ENCODE data around the gene SMIM23. TPM values are rescaled to one million over a fixed set of nuclear protein-coding genes. Genes with fewer than 3 reads are reported as not detected.

The SMIM23 gene
- total and polyA plus RNA-seq, 2 donors (not counting 3 experiments of a cell fraction or from before 2014, with no cell fraction given): not detected

DNA sequence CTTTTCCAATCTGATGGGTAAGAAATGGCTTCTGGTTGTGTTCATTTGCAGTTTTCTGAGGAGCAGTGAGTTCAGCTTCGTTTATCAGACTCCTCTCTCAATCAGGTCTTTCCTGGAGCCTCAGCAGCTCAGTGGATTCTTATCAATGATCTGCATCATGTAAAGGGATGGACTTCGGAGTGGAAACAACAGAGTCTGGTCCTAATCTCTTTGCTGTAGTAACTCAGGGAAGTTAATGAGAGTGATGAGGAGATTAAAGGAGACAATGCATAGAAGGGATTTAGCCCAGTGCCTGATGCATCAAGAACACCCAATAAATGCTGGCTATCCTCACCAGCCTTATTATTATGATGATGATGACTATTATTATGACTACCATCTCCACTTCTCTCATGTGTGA is 47.2 kb downstream of the SMIM23 start:
- no peak overlapping the region for H3K9ac ChIP-seq (replicated peaks; ENCODE audit: extremely low read depth, insufficient read depth, low read length)
- ChIA-PET POLR2A (no interaction called here), CTCF (interaction anchor here (1.9 kb wide), 1 partner anchor 203 kb away, joined by 4 read pairs; no protein-coding TSS in a partner anchor)
- no peak overlapping the region for H3K4me3 ChIP-seq (replicated peaks in 1 of 3; ENCODE audit: insufficient read depth in 1 of 3, low read depth in 1 of 3, low read length in 3 of 3)
- peaks cover 0 to 4% of the 10 kb centered on the region in 2 experiments for H3K27me3 ChIP-seq (ENCODE audit: control insufficient read depth in 2 of 2, insufficient read depth in 2 of 2, low read length in 2 of 2)
- TF ChIP-seq MYC (IDR thresholded peaks at IDR 0.05; ENCODE audit: low read depth, low read length) (no peak), FOS (IDR thresholded peaks at IDR 0.05; ENCODE audit: borderline replicate concordance, insufficient read depth, low read length) (no peak), JUN (IDR thresholded peaks at IDR 0.05; ENCODE audit: borderline replicate concordance, insufficient read depth, insufficient read length, low read depth) (no peak), CTCF (IDR thresholded peaks at IDR 0.05; ENCODE audit: extremely low read depth in 1 of 2, insufficient read depth in 1 of 2, low read depth in 1 of 2, low read length in 2 of 2) (no peak), POLR2AphosphoS5 (IDR thresholded peaks at IDR 0.05; ENCODE audit: insufficient read depth, low read depth, low read length) (no peak), GATA2 (IDR thresholded peaks at IDR 0.05; ENCODE audit: insufficient read depth, insufficient read length, low read depth, low read length) (no peak), POLR2A (IDR thresholded peaks at IDR 0.05; ENCODE audit: low read depth, low read length) (no peak)
- TF ChIP-seq, protein P1, sequence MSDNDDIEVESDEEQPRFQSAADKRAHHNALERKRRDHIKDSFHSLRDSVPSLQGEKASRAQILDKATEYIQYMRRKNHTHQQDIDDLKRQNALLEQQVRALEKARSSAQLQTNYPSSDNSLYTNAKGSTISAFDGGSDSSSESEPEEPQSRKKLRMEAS (IDR thresholded peaks at IDR 0.05; ENCODE audit: insufficient read depth, insufficient read length): no peak
- H4K20me1 ChIP-seq (replicated peaks; ENCODE audit: control insufficient read depth, extremely low read depth, insufficient read depth, low read length): no peaks in the 10 kb centered on the region
- no peaks in the 10 kb centered on the region for H3K4me1 ChIP-seq (ENCODE audit: control insufficient read depth, extremely low read depth, insufficient read depth, low read length)
- H3K4me2 ChIP-seq (ENCODE audit: insufficient read depth, low read length): no peak overlapping the region
- H2AFZ ChIP-seq (ENCODE audit: low read depth, low read length): no peak overlapping the region
- H3K36me3 ChIP-seq (ENCODE audit: control insufficient read depth in 2 of 2, extremely low read depth in 1 of 2, insufficient read depth in 2 of 2, low read length in 2 of 2): no peaks in the 10 kb centered on the region
- H3K27ac ChIP-seq (ENCODE audit: insufficient read depth, low read depth, low read length): no peak overlapping the region
- H3K9me1 ChIP-seq (replicated peaks; ENCODE audit: control insufficient read depth, extremely low read depth, insufficient read depth, low read length): no peaks in the 10 kb centered on the region
- no peaks in the 10 kb centered on the region for H3K9me3 ChIP-seq (replicated peaks; ENCODE audit: control insufficient read depth, insufficient read depth, low read length)
- H3K79me2 ChIP-seq (ENCODE audit: control insufficient read depth, insufficient read depth, low read length): no peaks in the 10 kb centered on the region
- FAIRE-seq: no peak
- BruUV-seq (replicated peaks): no TSS peak
- dilution Hi-C loops (cut with MboI; ENCODE audit: extremely low pct_ligation_motif_present, low sequenced_read_pairs): no loop called here
- intact Hi-C loops (cut with micrococcal nuclease): no loop called here
- no peak for DNase-seq (ENCODE audit: low read depth, low spot score)
